Measurements from ENCODE around the gene GPS2.

- TF ChIP-seq CTCF (optimal IDR thresholded peaks at IDR 0.05 in 1 of 3, IDR thresholded peaks at IDR 0.05 in 1 of 3, conservative IDR thresholded peaks at IDR 0.05 in 1 of 3; ENCODE audit: extremely low read depth in 1 of 3, insufficient read depth in 2 of 3, low read length in 3 of 3) (no peak), EZH2 (IDR thresholded peaks at IDR 0.05; ENCODE audit: low read length) (no peak)
Observed at GRCh38 chr17:7263801-7264078, 51.4 kb downstream of the GPS2 start.

Measured in keratinocyte (primary cell).